ENCODE measurements around the gene ARMC7.
"Not testable (repeated sequence)": the region's sequence is repeated elsewhere in the genome, so short reads cannot be mapped to it uniquely, and the experiment has no call there.

Gene ARMC7

GRCh38 chr17:75126954-75127353 is 17.2 kb downstream of the ARMC7 start:
- TF ChIP-seq CTCF (IDR thresholded peaks at IDR 0.05; ENCODE audit: insufficient read depth, low read length, missing control alignments), result no peak
- no peak for DNase-seq (ENCODE audit: low read depth, low spot score)
- ChIA-PET CTCF (interaction anchor here (1.4 to 10.3 kb wide), 3 partner anchors 10 to 73 kb away, joined by 3 to 142 read pairs (median 5); partner anchors contain the start of gene ARMC7), POLR2A (interaction anchor here (0.6 to 0.9 kb wide), 2 partner anchors 9 to 13 kb away, joined by 3 read pairs; no protein-coding TSS in a partner anchor)
- no peak overlapping the region for H3K4me3 ChIP-seq (ENCODE audit: low read depth, low read length)

GRCh38 chr17:75127936-75128335 is 18.2 kb downstream of the ARMC7 start:
- not testable (repeated sequence) for H3K4me3 ChIP-seq (ENCODE audit: low read depth, low read length); DNase-seq (ENCODE audit: low read depth, low spot score)
- ChIA-PET CTCF (interaction anchor here (1.0 to 10.3 kb wide), 3 partner anchors 14 to 73 kb away, joined by 4 to 142 read pairs (median 5); partner anchors contain the start of gene ARMC7), POLR2A (interaction anchor here (0.9 kb wide), 1 partner anchor 14 kb away, joined by 3 read pairs; no protein-coding TSS in a partner anchor)

GRCh38 chr17:75128694-75129505 is 19.1 kb downstream of the ARMC7 start:
- ChIA-PET POLR2A (no interaction called here), CTCF (interaction anchor here (1.0 to 10.3 kb wide), 12 partner anchors 11 to 167 kb away, joined by 3 to 142 read pairs (median 19); partner anchors contain the start of gene ARMC7)
- no peak for DNase-seq (ENCODE audit: low read depth, low spot score)
- TF ChIP-seq CTCF (IDR thresholded peaks at IDR 0.05; ENCODE audit: insufficient read depth, low read length, missing control alignments), result no peak
- no peak overlapping the region for H3K4me3 ChIP-seq (ENCODE audit: low read depth, low read length)

GRCh38 chr17:75129576-75129975 is 19.8 kb downstream of the ARMC7 start:
- CTCF ChIA-PET, result interaction anchor here (1.0 to 4.9 kb wide), 11 partner anchors 10 to 168 kb away, joined by 3 to 105 read pairs (median 18); partner anchors contain the start of gene ARMC7

GRCh38 chr17:75130059-75130631 is 20.4 kb downstream of the ARMC7 start:
- no peak for TF ChIP-seq CTCF (IDR thresholded peaks at IDR 0.05; ENCODE audit: insufficient read depth, low read length, missing control alignments)
- DNase-seq (ENCODE audit: low read depth, low spot score), result no peak
- CTCF ChIA-PET, result interaction anchor here (0.9 to 4.9 kb wide), 24 partner anchors 9 to 169 kb away, joined by 3 to 105 read pairs (median 6); partner anchors contain the start of genes ARMC7, JPT1, MIF4GD and SLC16A5
- peak overlapping the region; percentile 73 for H3K4me3 ChIP-seq (ENCODE audit: low read depth, low read length)
- POLR2A ChIA-PET, result interaction anchor here (1.7 kb wide), 1 partner anchor 16 kb away, joined by 8 read pairs; no protein-coding TSS in a partner anchor

More at GRCh38 chr17:75129576-75129975, 19.8 kb downstream of the ARMC7 start:
- POLR2A ChIA-PET, result no interaction called here
- no peak for DNase-seq (ENCODE audit: low read depth, low spot score)
- H3K4me3 ChIP-seq (ENCODE audit: low read depth, low read length), result no peak overlapping the region
- TF ChIP-seq CTCF (IDR thresholded peaks at IDR 0.05; ENCODE audit: insufficient read depth, low read length, missing control alignments), result no peak

GRCh38 chr17:75130632-75131277 is 21.0 kb downstream of the ARMC7 start:
- ChIA-PET POLR2A (interaction anchor here (0.9 to 1.7 kb wide), 4 partner anchors 15 to 71 kb away, joined by 3 to 8 read pairs (median 5); no protein-coding TSS in a partner anchor), CTCF (interaction anchor here (0.9 to 4.9 kb wide), 28 partner anchors 9 to 282 kb away, joined by 3 to 105 read pairs (median 6); partner anchors contain the start of genes ARMC7, JPT1, MIF4GD and MRPL58)
- no peak for DNase-seq (ENCODE audit: low read depth, low spot score)
- peak; percentile 65 for TF ChIP-seq CTCF (IDR thresholded peaks at IDR 0.05; ENCODE audit: insufficient read depth, low read length, missing control alignments)
- peak overlapping the region; percentile 73 for H3K4me3 ChIP-seq (ENCODE audit: low read depth, low read length)

Measured in AG04449 (cell line).